ENCODE results near the gene TAF11.

TAF11 gene

GRCh38 chr6:34836008-34836407, 51.8 kb downstream of the TAF11 start:
- TF ChIP-seq, protein P1, sequence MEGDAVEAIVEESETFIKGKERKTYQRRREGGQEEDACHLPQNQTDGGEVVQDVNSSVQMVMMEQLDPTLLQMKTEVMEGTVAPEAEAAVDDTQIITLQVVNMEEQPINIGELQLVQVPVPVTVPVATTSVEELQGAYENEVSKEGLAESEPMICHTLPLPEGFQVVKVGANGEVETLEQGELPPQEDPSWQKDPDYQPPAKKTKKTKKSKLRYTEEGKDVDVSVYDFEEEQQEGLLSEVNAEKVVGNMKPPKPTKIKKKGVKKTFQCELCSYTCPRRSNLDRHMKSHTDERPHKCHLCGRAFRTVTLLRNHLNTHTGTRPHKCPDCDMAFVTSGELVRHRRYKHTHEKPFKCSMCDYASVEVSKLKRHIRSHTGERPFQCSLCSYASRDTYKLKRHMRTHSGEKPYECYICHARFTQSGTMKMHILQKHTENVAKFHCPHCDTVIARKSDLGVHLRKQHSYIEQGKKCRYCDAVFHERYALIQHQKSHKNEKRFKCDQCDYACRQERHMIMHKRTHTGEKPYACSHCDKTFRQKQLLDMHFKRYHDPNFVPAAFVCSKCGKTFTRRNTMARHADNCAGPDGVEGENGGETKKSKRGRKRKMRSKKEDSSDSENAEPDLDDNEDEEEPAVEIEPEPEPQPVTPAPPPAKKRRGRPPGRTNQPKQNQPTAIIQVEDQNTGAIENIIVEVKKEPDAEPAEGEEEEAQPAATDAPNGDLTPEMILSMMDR (IDR thresholded peaks at IDR 0.05; ENCODE audit: insufficient read depth, low read depth, low read length, missing control alignments): no peak
- DNase-seq (ENCODE audit: low read depth): no peak
- no peak overlapping the region for H3K4me3 ChIP-seq (ENCODE audit: low read depth, low read length)

DNA sequence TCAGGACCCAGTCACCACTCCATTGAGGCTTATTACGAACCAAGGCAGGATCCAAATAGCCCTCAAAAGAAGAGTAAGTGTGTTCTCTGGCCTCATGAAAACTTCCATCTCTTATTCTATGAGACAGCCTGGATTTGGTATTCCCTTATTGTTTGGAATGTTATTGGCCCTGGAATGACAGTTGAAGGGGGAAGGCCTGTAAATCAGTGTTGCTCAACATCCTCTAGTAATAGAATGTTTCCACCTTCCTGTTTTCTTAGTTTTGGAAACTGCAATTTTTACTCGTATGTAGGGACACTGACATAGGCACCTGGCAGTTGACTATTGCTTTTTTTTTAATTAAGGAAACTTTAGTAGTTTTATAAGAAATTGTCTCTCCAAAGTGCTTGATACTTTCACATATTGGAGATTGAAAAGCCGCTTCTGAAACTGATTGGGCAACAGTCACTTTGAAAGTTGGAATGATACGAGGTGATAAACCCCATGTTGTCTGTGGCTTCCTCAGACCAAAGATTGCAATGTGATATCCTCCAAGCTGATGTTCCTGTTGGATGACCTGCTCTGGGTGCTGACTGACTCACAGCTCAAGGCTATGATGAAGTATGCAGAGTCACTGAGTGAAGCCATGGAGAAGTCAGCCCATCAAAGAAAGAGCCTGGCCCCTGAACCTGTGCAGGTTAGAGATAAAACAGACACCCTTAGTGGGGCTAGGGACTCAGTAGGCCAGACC, 52.9 kb downstream of the TAF11 start:
- no peak for DNase-seq (ENCODE audit: low read depth)
- TF ChIP-seq, protein P1 (IDR thresholded peaks at IDR 0.05; ENCODE audit: insufficient read depth, low read depth, low read length, missing control alignments): no peak
- no peak overlapping the region for H3K4me3 ChIP-seq (ENCODE audit: low read depth, low read length)

DNA sequence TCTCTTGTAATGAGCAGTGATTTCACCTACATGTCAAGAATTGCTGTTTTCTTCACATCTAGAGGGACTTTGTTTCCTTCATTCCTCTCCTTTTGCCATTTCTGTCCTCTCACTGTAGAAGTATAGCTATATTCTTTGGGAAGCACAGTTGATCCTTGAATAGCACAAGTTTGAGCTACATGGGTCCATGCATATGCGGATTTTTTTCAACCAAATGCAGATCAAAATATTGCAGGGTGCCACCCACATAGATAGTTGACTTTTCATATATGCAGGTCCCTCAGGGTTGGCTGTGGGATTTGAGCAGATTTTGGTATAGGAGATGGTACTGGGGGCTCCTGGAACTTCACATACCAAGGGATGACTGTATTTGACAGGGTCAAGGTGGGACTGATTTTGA, 54.9 kb downstream of the TAF11 start:
- DNase-seq (ENCODE audit: low read depth): no peak
- H3K4me3 ChIP-seq (ENCODE audit: low read depth, low read length): no peak overlapping the region
- TF ChIP-seq, protein P1 (IDR thresholded peaks at IDR 0.05; ENCODE audit: insufficient read depth, low read depth, low read length, missing control alignments): no peak

- TF ChIP-seq, protein P1 (IDR thresholded peaks at IDR 0.05; ENCODE audit: insufficient read depth, low read depth, low read length, missing control alignments): no peak
- no peak for DNase-seq (ENCODE audit: low read depth)
- H3K4me3 ChIP-seq (ENCODE audit: low read depth, low read length): no peak overlapping the region
These were observed 58.7 kb downstream of the TAF11 start for GRCh38 chr6:34829137-34829536.
